Duodenal mucosa (tissue), 2 donors: ENCODE measurements around the gene SSX5.
"Not testable (repeated sequence)": the region's sequence is repeated elsewhere in the genome, so short reads cannot be mapped to it uniquely, and the experiment has no call there.

Source experiments
- H3K27ac ChIP-seq: one replicate; pipeline ENCODE4 v1.7.0; 2013; ENCODE audit warnings: low read depth, low read length
- H3K27me3 ChIP-seq, 2 donors: one replicate each; pipeline ENCODE4 v1.7.0; 2013; ENCODE audit warnings: low read length in 2 of 2, control low read depth in 1 of 2; ENCODE audit not compliant: insufficient read depth in 2 of 2, control insufficient read depth in 1 of 2
- H3K36me3 ChIP-seq, 2 donors: one replicate each; pipeline ENCODE4 v1.7.0; 2013; ENCODE audit warnings: low read length in 2 of 2, control low read depth in 1 of 2; ENCODE audit not compliant: insufficient read depth in 2 of 2, control insufficient read depth in 1 of 2
- H3K4me1 ChIP-seq, 2 donors: one replicate each; pipeline ENCODE4 v1.7.0; 2013; ENCODE audit warnings: low read length in 2 of 2, control low read depth in 1 of 2; ENCODE audit not compliant: insufficient read depth in 2 of 2, control insufficient read depth in 1 of 2
- H3K4me3 ChIP-seq, 2 donors: one replicate each; pipeline ENCODE4 v1.7.0; 2013; ENCODE audit warnings: low read length in 2 of 2, low read depth in 1 of 2
- H3K9ac ChIP-seq, 2 donors: one replicate each; pipeline ENCODE4 v1.7.0; 2013; ENCODE audit warnings: low read length in 2 of 2, low read depth in 1 of 2
- H3K9me3 ChIP-seq, 2 donors: one replicate each; pipeline ENCODE4 v1.7.0; 2013; ENCODE audit warnings: low read length in 2 of 2, control low read depth in 1 of 2; ENCODE audit not compliant: control insufficient read depth in 1 of 2

The SSX5 gene, protein sequence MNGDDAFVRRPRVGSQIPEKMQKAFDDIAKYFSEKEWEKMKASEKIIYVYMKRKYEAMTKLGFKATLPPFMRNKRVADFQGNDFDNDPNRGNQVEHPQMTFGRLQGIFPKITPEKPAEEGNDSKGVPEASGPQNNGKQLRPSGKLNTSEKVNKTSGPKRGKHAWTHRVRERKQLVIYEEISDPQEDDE

DNA sequence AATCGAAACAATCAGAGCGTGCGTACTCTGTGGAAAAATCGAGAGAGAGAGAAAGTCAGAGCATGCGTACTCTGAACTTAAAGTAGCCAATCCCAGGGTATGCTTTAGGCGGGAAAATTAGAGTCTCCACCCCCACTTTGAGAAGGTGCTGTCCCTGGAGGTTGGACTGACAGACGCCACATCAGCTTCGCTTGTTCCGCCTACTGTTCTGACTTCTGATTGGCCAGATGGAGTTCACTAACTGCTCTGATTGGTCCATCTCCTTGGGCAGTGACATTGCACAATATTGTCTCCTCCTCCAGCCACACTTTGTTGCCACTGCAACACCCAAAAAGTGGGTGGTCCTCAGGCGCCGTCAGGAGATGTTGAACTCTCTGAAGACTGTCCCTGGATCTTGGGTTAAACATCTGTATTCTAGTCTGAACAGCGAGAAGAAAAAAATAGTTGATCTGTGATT, at the start of gene SSX5:
Gene SSX5 (minus strand): TSS at position 51 of the 457 bp plus-strand sequence. CDS start 1,437 bp downstream, outside the sequence.
- Histone ChIP-seq H3K4me3 (no peak within 1 kb of the TSS), H3K4me1 (no peaks in the 10 kb centered on the region), H3K36me3 (no peaks in the 10 kb centered on the region), H3K27ac (no peak within 1 kb of the TSS), H3K9me3 (no peaks in the 10 kb centered on the region), H3K27me3 (no peaks in the 10 kb centered on the region), H3K9ac (no peak within 1 kb of the TSS)

DNA sequence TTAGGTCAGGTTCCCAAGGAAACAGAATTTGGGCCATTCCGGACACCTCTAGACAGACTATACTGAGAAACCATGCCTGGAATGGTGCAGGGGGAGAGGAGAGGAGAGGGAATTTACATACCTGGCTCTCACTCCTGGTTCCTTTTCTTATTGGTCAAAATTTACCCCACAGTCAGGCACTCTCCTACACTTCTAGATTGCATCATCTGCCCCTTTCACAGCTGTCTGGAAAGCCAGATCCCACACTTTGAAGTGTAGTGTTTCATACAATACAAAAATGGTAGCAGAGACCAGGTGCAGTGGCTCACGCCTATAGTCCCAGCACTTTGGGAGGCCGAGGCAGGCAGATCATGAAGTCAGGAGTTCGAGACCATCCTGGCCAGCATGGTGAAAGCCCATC, 27.6 kb upstream of the SSX5 start:
- H3K4me3 ChIP-seq, H3K27ac ChIP-seq, H3K9ac ChIP-seq, H3K9me3 ChIP-seq, H3K27me3 ChIP-seq, H3K36me3 ChIP-seq, H3K4me1 ChIP-seq: not testable (repeated sequence)

DNA sequence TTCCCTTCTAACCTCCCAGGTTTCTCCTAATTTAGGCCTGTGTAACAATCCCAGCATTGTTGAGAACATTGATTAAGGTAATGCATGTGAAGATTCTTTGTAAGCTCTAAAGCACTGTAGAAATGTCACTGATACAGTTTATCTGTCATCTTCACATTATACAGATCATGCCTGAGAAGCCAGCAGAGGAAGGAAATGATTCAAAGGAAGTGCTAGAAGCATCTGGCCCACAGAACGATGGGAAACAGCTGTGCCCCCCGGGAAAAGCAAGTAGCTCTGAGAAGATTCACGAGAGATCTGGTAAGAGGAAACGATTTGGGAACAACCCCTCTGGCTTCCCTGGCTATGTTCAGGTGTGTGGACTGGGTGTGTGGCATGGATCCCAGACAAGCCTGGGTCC, 17.7 kb upstream of the SSX5 start:
- not testable (repeated sequence) for H3K36me3 ChIP-seq, H3K4me3 ChIP-seq, H3K4me1 ChIP-seq, H3K27me3 ChIP-seq, H3K9me3 ChIP-seq, H3K27ac ChIP-seq, H3K9ac ChIP-seq

DNA sequence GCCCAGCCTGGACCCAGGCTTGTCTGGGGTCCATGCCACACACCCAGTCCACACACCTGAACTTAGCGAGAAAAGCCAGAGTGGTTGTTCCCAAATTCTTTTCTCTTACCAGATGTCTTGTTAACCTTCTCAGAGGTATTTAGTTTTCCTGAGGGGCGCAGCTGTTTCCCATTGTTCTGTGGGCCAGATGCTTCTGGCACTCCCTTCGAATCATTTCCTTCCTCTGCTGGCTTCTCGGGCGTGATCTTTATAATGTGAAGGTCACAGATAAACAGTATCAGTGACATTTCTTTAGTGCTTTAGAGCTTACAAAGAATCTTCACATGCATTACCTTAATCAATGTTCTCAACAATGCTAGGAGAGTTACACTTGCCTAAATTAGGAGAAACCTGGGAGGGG, 6.6 kb downstream of the SSX5 start:
- H3K9ac ChIP-seq, H3K27ac ChIP-seq, H3K36me3 ChIP-seq, H3K27me3 ChIP-seq, H3K4me3 ChIP-seq, H3K9me3 ChIP-seq, H3K4me1 ChIP-seq: not testable (repeated sequence)

DNA sequence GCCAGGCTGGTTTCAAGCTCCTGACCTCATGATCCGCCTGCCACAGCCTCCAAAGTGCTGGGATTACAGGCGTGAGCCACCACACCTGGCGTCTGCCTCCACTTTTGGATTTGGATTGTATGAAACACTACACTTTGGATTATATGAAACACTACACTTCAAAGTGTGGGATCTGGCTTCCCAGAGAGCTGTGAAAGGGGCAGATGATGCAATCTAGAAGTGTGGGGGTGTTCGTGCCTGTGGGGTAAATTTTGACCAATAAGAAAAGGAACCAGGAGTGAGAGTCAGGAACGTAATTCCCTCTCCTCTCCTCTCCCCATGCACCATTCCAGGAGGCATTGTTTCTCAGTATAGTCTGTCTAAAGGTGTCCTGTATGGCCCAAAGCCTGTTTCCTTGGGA, 14.7 kb downstream of the SSX5 start:
- not testable (repeated sequence) for H3K9ac ChIP-seq, H3K27ac ChIP-seq, H3K9me3 ChIP-seq

DNA sequence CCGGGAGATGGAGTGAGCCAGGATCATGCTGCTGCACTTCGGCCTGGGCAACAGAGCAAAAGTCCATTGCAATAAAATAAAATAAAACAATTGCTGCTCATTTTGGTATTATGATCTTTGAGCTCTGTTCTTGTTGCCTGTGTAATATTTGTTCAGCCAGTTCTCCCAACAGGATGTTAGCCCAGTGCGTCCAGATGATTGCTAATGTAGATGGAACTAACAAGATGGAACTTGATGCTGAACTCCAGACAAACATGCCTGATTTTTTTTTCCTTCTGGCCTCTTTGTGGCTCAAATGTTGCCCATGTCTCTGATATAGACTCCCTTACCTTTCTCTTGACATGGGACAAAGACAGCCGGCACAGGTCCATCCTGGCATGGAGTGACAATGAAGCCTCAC, 15.8 kb downstream of the SSX5 start:
- Histone ChIP-seq H3K27ac (no peak overlapping the region), H3K27me3 (no peaks in the 10 kb centered on the region), H3K36me3 (no peaks in the 10 kb centered on the region), H3K4me1 (no peaks in the 10 kb centered on the region), H3K9ac (no peak overlapping the region), H3K4me3 (no peak overlapping the region), H3K9me3 (no peaks in the 10 kb centered on the region)

More for the DNA sequence above, 14.7 kb downstream of the SSX5 start:
- H3K27me3 ChIP-seq, H3K4me3 ChIP-seq, H3K4me1 ChIP-seq, H3K36me3 ChIP-seq: not testable (repeated sequence)

DNA sequence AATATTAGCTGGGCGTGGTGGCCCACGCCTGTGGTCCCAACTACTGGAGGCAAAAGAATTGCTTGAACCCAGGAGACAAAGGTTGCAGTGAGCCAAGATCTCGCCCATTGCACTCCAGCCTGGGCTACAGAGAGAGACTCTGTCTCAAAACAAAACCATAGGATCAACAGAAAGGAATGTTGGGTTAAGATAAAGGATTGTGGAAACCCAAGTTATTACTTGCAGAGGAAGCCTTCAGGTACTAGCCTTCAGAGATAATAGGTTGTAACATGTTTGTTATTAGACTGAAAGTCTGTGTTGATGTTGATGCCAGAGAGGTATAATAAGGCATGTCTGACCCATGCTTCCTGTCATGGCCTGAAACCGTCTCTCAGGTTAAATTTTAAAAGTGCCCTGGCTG, 16.9 kb downstream of the SSX5 start:
- no peak overlapping the region for H3K4me3 ChIP-seq
- no peak overlapping the region for H3K9ac ChIP-seq
- no peaks in the 10 kb centered on the region for H3K4me1 ChIP-seq
- H3K9me3 ChIP-seq = no peaks in the 10 kb centered on the region
- H3K36me3 ChIP-seq = no peaks in the 10 kb centered on the region
- no peak overlapping the region for H3K27ac ChIP-seq
- no peaks in the 10 kb centered on the region for H3K27me3 ChIP-seq

DNA sequence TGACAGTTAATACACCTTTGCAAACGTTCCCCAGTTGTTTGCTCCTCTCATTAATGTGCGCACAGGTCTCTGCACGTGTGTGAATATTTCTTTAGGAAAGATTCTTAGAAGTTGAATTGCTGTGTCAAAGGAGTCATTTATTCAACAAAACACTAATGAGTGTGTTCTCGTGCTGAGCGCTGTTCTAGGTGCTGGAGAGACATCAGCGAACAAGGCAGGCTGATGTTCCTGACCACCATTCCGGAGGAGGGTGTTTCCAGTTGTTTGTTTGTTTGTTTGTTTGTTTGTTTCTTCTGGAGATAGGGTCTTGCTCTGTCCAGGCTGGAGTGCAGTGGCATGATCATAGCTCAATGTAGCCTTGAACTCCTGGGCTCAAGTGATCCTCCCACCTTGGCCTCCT, 30.3 kb downstream of the SSX5 start:
- not testable (repeated sequence) for H3K36me3 ChIP-seq, H3K4me1 ChIP-seq, H3K27me3 ChIP-seq, H3K9me3 ChIP-seq, H3K27ac ChIP-seq, H3K9ac ChIP-seq, H3K4me3 ChIP-seq

DNA sequence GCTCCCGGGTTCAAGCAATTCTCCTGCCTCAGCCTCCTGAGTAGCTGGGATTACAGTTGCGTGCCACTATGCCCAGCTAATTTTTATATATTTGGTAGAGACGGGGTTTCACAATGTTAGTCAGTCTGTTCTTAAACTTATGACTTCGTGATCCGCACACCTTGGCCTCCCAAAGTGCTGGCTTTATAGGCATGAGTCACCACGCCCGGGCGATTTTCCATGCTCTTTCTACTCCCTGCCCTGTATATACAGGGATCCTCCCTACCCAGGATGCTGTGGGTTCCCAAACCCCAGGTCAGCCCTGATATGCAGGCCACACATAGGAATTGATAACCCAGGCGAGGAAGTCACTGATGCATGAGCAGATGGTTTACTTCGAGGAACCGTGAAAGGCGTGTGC, 31.4 kb downstream of the SSX5 start:
- no peaks in the 10 kb centered on the region for H3K27me3 ChIP-seq
- H3K4me3 ChIP-seq = no peak overlapping the region
- H3K27ac ChIP-seq = no peak overlapping the region
- H3K4me1 ChIP-seq = no peaks in the 10 kb centered on the region
- no peak overlapping the region for H3K9ac ChIP-seq
- H3K36me3 ChIP-seq = no peaks in the 10 kb centered on the region
- no peaks in the 10 kb centered on the region for H3K9me3 ChIP-seq

DNA sequence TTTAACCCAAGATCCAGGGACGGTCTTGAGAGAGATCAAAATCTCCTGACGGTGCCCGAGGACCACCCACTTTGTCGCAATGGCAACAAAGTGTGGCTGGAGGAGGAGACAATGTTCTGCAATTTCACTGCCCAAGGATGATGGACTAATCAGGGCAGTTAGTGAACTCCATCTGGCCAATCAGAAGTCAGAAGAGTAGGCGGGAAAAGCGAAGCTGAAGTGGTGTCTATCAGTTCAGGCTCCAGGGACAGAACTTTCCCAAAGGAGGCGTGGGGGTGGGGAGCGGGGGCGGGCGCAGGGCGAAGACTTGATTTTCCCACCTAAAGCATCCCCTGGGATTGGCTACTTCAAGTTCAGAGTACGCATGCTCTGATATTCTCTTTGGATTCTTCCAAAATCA, 40.6 kb downstream of the SSX5 start:
- no peaks in the 10 kb centered on the region for H3K4me1 ChIP-seq
- H3K9ac ChIP-seq = no peak overlapping the region
- H3K27me3 ChIP-seq = no peaks in the 10 kb centered on the region
- H3K4me3 ChIP-seq = no peak overlapping the region
- H3K27ac ChIP-seq = no peak overlapping the region
- no peaks in the 10 kb centered on the region for H3K36me3 ChIP-seq
- no peaks in the 10 kb centered on the region for H3K9me3 ChIP-seq

DNA sequence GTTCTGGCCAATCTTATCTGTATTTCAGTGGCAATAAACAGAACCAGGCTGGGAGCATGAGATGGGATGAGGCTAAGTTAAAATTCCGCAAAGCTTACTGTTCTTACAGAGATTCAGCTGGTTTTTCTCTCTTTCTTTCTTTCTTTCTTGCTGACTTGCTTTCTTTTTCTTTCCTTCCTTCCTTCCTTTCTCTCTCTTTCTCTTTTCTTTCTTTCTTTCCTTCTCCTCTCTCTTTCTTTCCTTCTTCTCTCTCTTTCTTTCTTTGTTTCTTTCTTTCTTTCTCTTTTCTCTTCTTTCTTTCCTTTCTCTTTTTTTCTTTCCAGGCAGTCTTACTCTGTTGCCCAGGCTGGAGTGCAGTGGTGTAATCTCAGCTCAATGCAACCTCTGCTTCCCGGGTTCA, 41.8 kb downstream of the SSX5 start:
- Histone ChIP-seq H3K9me3 (no peaks in the 10 kb centered on the region), H3K27me3 (no peaks in the 10 kb centered on the region), H3K9ac (no peak overlapping the region), H3K4me1 (no peaks in the 10 kb centered on the region), H3K36me3 (no peaks in the 10 kb centered on the region), H3K27ac (no peak overlapping the region), H3K4me3 (no peak overlapping the region)
